GM12878 (cell line): ENCODE data around the gene BLOC1S4.
A peak's percentile ranks its signal among the peaks of the same experiment; 100 is the strongest.

Source experiments
- CTCF ChIP-seq, 3 experiments: IDR thresholded peaks in 2 of 3; conservative IDR thresholded peaks in 1 of 3; 2 replicates each; pipeline ENCODE4 v1.5.1; 2011; ENCODE audit warnings: low read depth in 3 of 3, low read length in 3 of 3, mild to moderate bottlenecking in 3 of 3, control low read depth in 2 of 3, moderate library complexity in 2 of 3, inconsistent platforms in 1 of 3, mixed read lengths in 1 of 3; ENCODE audit not compliant: control insufficient read depth in 2 of 3, insufficient read depth in 1 of 3; ENCODE audit errors: extremely low read depth in 1 of 3
- RFX5 ChIP-seq: IDR thresholded peaks from 2 replicates; pipeline ENCODE4 v1.6.1; 2011; ENCODE audit warnings: low read depth, low read length, improper control_type of control experiment
- TF ChIP-seq, protein P1 (sequence below): fragments of 450-650 bp; IDR thresholded peaks from 2 replicates; pipeline ENCODE4 v1.6.1; 2016; ENCODE audit warnings: mild to moderate bottlenecking, moderate library complexity, borderline replicate concordance

- TF ChIP-seq CTCF (IDR thresholded peaks at IDR 0.05 in 2 of 3, conservative IDR thresholded peaks at IDR 0.05 in 1 of 3; ENCODE audit: control insufficient read depth in 2 of 3, extremely low read depth in 1 of 3, insufficient read depth in 1 of 3, low read depth in 3 of 3, low read length in 3 of 3) (peak in 2 of 3 experiments; percentile 7 to 10; a peak in 1 of 6 replicates), RFX5 (no peak)
- TF ChIP-seq, protein P1, sequence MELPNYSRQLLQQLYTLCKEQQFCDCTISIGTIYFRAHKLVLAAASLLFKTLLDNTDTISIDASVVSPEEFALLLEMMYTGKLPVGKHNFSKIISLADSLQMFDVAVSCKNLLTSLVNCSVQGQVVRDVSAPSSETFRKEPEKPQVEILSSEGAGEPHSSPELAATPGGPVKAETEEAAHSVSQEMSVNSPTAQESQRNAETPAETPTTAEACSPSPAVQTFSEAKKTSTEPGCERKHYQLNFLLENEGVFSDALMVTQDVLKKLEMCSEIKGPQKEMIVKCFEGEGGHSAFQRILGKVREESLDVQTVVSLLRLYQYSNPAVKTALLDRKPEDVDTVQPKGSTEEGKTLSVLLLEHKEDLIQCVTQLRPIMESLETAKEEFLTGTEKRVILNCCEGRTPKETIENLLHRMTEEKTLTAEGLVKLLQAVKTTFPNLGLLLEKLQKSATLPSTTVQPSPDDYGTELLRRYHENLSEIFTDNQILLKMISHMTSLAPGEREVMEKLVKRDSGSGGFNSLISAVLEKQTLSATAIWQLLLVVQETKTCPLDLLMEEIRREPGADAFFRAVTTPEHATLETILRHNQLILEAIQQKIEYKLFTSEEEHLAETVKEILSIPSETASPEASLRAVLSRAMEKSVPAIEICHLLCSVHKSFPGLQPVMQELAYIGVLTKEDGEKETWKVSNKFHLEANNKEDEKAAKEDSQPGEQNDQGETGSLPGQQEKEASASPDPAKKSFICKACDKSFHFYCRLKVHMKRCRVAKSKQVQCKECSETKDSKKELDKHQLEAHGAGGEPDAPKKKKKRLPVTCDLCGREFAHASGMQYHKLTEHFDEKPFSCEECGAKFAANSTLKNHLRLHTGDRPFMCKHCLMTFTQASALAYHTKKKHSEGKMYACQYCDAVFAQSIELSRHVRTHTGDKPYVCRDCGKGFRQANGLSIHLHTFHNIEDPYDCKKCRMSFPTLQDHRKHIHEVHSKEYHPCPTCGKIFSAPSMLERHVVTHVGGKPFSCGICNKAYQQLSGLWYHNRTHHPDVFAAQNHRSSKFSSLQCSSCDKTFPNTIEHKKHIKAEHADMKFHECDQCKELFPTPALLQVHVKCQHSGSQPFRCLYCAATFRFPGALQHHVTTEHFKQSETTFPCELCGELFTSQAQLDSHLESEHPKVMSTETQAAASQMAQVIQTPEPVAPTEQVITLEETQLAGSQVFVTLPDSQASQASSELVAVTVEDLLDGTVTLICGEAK, result no peak; the same call in 1 of the 2 replicates
These were observed 6.5 kb upstream of the BLOC1S4 start, which contains the start of gene MRFAP1L1 for GRCh38 chr4:6709230-6710114.
